HEK293 (cell line): ENCODE results near the gene UBE2J2.

Experiments used
- FEZF1 ChIP-seq: fragments of 450-650 bp; formaldehyde crosslinking; IDR thresholded peaks from 2 replicates; pipeline ENCODE4 v1.5.1; 2016; ENCODE audit warnings: missing biosample characterization, missing genetic modification characterization
- HOXC10 ChIP-seq: sonication (generic); formaldehyde crosslinking; IDR thresholded peaks from 2 replicates; pipeline ENCODE4 v1.8.1; 2023; ENCODE audit warnings: mild to moderate bottlenecking, missing genetic modification reagents
- HOXD13 ChIP-seq: sonication (generic); formaldehyde crosslinking; IDR thresholded peaks from 2 replicates; pipeline ENCODE4 v1.8.0; 2022; ENCODE audit warnings: missing genetic modification reagents, borderline replicate concordance
- MEIS1 ChIP-seq: sonication (generic); formaldehyde crosslinking; IDR thresholded peaks from 2 replicates; pipeline ENCODE4 v1.8.1; 2022; ENCODE audit warnings: missing genetic modification reagents, mild to moderate bottlenecking, borderline replicate concordance
- SP2 ChIP-seq: fragments of 450-650 bp; formaldehyde crosslinking; IDR thresholded peaks from 2 replicates; pipeline ENCODE4 v1.5.1; 2016; ENCODE audit warnings: missing biosample characterization, missing genetic modification characterization
- TRIM28 ChIP-seq: IDR thresholded peaks from 2 replicates; pipeline ENCODE4 v1.6.1; 2011; ENCODE audit warnings: low read length, control low read depth, borderline replicate concordance
- YY1 ChIP-seq: fragments of 450-650 bp; formaldehyde crosslinking; IDR thresholded peaks from 2 replicates; pipeline ENCODE4 v1.5.1; 2018; ENCODE audit warnings: missing biosample characterization, missing genetic modification characterization
- ZBTB21 ChIP-seq: fragments of 450-650 bp; formaldehyde crosslinking; IDR thresholded peaks from 2 replicates; pipeline ENCODE4 v1.5.1; 2017; ENCODE audit warnings: missing biosample characterization, missing genetic modification characterization
- ZBTB49 ChIP-seq: fragments of 450-650 bp; formaldehyde crosslinking; IDR thresholded peaks from 2 replicates; pipeline ENCODE4 v1.5.1; 2016; ENCODE audit warnings: missing biosample characterization, missing genetic modification characterization, low read depth
- ZBTB8A ChIP-seq: fragments of 450-650 bp; formaldehyde crosslinking; IDR thresholded peaks from 2 replicates; pipeline ENCODE4 v1.5.1; 2016; ENCODE audit warnings: missing biosample characterization, missing genetic modification characterization
- ZFP69B ChIP-seq: fragments of 450-650 bp; formaldehyde crosslinking; IDR thresholded peaks from 2 replicates; pipeline ENCODE4 v1.5.1; 2016; ENCODE audit warnings: missing biosample characterization, missing genetic modification characterization
- ZNF26 ChIP-seq: fragments of 450-650 bp; formaldehyde crosslinking; IDR thresholded peaks from 2 replicates; pipeline ENCODE4 v1.5.1; 2016; ENCODE audit warnings: missing biosample characterization, missing genetic modification characterization
- ZNF292 ChIP-seq: fragments of 450-650 bp; formaldehyde crosslinking; IDR thresholded peaks from 2 replicates; pipeline ENCODE4 v1.5.1; 2016; ENCODE audit warnings: low read depth, missing biosample characterization, missing genetic modification characterization, borderline replicate concordance
- ZNF302 ChIP-seq: fragments of 450-650 bp; formaldehyde crosslinking; IDR thresholded peaks from 2 replicates; pipeline ENCODE4 v1.5.1; 2016; ENCODE audit warnings: missing biosample characterization, missing genetic modification characterization, low read depth
- ZNF335 ChIP-seq: fragments of 450-650 bp; formaldehyde crosslinking; conservative IDR thresholded peaks from 2 replicates; pipeline ENCODE4 v1.5.1; 2016; ENCODE audit warnings: missing biosample characterization, missing genetic modification characterization
- ZNF366 ChIP-seq: fragments of 450-650 bp; formaldehyde crosslinking; conservative IDR thresholded peaks from 2 replicates; pipeline ENCODE4 v1.5.1; 2016; ENCODE audit warnings: missing biosample characterization, missing genetic modification characterization
- ZNF548 ChIP-seq: fragments of 450-650 bp; formaldehyde crosslinking; IDR thresholded peaks from 2 replicates; pipeline ENCODE4 v1.5.1; 2016; ENCODE audit warnings: missing biosample characterization, missing genetic modification characterization
- ZNF623 ChIP-seq: fragments of 450-650 bp; formaldehyde crosslinking; IDR thresholded peaks from 2 replicates; pipeline ENCODE4 v1.5.1; 2016; ENCODE audit warnings: missing biosample characterization, missing genetic modification characterization
- ZNF624 ChIP-seq: fragments of 450-650 bp; formaldehyde crosslinking; IDR thresholded peaks from 2 replicates; pipeline ENCODE4 v1.5.1; 2017; ENCODE audit warnings: missing biosample characterization, missing genetic modification characterization
- ZNF76 ChIP-seq: fragments of 450-650 bp; formaldehyde crosslinking; IDR thresholded peaks from 2 replicates; pipeline ENCODE4; 2016; ENCODE audit warnings: low read depth, missing biosample characterization, missing genetic modification characterization, borderline replicate concordance
- ZNF785 ChIP-seq: fragments of 450-650 bp; formaldehyde crosslinking; IDR thresholded peaks from 2 replicates; pipeline ENCODE4 v1.5.1; 2016; ENCODE audit warnings: missing biosample characterization, missing genetic modification characterization
- ZSCAN23 ChIP-seq: fragments of 450-650 bp; formaldehyde crosslinking; IDR thresholded peaks from 2 replicates; pipeline ENCODE4 v1.5.1; 2016; ENCODE audit warnings: missing biosample characterization, missing genetic modification characterization
- ZXDB ChIP-seq: fragments of 450-650 bp; formaldehyde crosslinking; IDR thresholded peaks from 2 replicates; pipeline ENCODE4 v1.5.1; 2016; ENCODE audit warnings: missing biosample characterization, missing genetic modification characterization
- TF ChIP-seq, protein P1 (sequence below): fragments of 450-650 bp; formaldehyde crosslinking; IDR thresholded peaks from 2 replicates; pipeline ENCODE4 v1.5.1; 2016; ENCODE audit warnings: missing biosample characterization, missing genetic modification characterization
- TF ChIP-seq, protein P2 (sequence below): fragments of 450-650 bp; formaldehyde crosslinking; IDR thresholded peaks from 2 replicates; pipeline ENCODE4 v1.5.1; 2016; ENCODE audit warnings: missing biosample characterization, missing genetic modification characterization, borderline replicate concordance
- TF ChIP-seq, protein P3 (sequence below): fragments of 450-650 bp; formaldehyde crosslinking; IDR thresholded peaks from 2 replicates; pipeline ENCODE4 v1.5.1; 2016; ENCODE audit warnings: missing biosample characterization, missing genetic modification characterization

UBE2J2 gene

DNA sequence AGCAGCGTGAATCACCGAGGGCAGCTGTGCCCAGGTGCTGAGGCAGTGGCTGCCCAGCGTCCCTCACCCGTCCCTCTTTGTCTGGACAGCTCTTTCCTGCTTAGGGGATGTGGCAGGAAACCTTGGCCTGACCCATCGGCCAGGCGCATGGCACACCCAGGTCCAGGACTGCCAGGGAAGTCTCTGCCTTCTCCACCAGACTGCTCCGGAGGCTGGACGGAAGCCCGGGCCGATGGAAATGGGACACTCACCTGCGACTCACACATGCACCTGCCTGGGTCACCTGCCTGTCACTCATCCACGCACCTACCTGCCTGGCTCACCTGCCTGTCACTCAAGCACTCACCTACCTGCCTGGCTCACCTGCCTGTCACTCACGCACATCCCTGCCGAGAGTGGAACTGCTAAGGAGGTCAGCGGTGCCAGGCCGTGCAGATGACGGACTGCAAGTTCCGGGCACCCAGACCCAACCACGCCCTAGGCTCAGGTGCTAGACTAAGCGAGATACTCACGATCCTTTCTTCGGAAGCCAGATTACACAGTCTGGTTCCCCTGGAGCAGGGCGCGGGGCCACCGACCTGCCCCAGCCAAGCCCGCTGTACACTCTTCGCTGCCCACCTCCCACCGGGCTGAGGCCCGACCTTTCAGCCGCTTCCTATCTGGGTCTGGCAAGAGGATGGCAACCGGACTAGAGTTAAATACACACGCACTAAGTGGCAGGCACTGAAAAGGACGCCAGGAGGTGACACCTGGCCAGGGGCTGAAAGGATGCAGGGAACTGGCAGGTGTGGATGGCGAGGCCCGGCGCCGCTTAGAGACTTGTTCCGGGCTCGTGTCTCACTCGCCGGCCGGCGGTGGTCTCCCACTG lies 1.1 kb downstream of the UBE2J2 start (continued):
- no peak for TF ChIP-seq ZNF785 (tag by site-specific recombination)
- TF ChIP-seq, protein P1, sequence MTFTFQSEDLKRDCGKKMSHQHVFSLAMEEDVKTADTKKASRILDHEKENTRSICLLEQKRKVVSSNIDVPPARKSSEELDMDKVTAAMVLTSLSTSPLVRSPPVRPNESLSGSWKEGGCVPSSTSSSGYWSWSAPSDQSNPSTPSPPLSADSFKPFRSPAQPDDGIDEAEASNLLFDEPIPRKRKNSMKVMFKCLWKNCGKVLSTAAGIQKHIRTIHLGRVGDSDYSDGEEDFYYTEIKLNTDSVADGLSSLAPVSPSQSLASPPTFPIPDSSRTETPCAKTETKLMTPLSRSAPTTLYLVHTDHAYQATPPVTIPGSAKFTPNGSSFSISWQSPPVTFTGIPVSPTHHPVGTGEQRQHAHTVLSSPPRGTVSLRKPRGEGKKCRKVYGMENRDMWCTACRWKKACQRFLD = no peak
- peak; percentile 39; the same call in 1 of the 2 replicates for TF ChIP-seq ZNF335 (tag by site-specific recombination)
- no peak for TF ChIP-seq ZBTB49 (tag by site-specific recombination)
- peak; percentile 8; the same call in 1 of the 2 replicates for TF ChIP-seq SP2 (tag by site-specific recombination)
- no peak for TF ChIP-seq HOXD13 (CRISPR knock-in tag)
- no peak for TF ChIP-seq ZNF548
- TF ChIP-seq, protein P2, sequence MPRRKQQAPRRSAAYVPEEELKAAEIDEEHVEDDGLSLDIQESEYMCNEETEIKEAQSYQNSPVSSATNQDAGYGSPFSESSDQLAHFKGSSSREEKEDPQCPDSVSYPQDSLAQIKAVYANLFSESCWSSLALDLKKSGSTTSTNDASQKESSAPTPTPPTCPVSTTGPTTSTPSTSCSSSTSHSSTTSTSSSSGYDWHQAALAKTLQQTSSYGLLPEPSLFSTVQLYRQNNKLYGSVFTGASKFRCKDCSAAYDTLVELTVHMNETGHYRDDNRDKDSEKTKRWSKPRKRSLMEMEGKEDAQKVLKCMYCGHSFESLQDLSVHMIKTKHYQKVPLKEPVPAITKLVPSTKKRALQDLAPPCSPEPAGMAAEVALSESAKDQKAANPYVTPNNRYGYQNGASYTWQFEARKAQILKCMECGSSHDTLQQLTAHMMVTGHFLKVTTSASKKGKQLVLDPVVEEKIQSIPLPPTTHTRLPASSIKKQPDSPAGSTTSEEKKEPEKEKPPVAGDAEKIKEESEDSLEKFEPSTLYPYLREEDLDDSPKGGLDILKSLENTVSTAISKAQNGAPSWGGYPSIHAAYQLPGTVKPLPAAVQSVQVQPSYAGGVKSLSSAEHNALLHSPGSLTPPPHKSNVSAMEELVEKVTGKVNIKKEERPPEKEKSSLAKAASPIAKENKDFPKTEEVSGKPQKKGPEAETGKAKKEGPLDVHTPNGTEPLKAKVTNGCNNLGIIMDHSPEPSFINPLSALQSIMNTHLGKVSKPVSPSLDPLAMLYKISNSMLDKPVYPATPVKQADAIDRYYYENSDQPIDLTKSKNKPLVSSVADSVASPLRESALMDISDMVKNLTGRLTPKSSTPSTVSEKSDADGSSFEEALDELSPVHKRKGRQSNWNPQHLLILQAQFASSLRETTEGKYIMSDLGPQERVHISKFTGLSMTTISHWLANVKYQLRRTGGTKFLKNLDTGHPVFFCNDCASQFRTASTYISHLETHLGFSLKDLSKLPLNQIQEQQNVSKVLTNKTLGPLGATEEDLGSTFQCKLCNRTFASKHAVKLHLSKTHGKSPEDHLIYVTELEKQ (tag by site-specific recombination) = no peak
- TF ChIP-seq YY1 (tag by site-specific recombination) = no peak
- no peak for TF ChIP-seq ZBTB8A (tag by site-specific recombination)
- no peak for TF ChIP-seq ZNF624 (tag by site-specific recombination)
- TF ChIP-seq ZNF302 (tag by site-specific recombination) = no peak
- no peak for TF ChIP-seq TRIM28
- TF ChIP-seq ZNF76 (tag by site-specific recombination) = peak; percentile 17; the same call in 1 of the 2 replicates
- no peak for TF ChIP-seq ZNF366 (tag by site-specific recombination)
- TF ChIP-seq ZNF623 (tag by site-specific recombination) = no peak
- TF ChIP-seq ZNF292 (tag by site-specific recombination) = no peak
- no peak for TF ChIP-seq ZXDB
- TF ChIP-seq, protein P3, sequence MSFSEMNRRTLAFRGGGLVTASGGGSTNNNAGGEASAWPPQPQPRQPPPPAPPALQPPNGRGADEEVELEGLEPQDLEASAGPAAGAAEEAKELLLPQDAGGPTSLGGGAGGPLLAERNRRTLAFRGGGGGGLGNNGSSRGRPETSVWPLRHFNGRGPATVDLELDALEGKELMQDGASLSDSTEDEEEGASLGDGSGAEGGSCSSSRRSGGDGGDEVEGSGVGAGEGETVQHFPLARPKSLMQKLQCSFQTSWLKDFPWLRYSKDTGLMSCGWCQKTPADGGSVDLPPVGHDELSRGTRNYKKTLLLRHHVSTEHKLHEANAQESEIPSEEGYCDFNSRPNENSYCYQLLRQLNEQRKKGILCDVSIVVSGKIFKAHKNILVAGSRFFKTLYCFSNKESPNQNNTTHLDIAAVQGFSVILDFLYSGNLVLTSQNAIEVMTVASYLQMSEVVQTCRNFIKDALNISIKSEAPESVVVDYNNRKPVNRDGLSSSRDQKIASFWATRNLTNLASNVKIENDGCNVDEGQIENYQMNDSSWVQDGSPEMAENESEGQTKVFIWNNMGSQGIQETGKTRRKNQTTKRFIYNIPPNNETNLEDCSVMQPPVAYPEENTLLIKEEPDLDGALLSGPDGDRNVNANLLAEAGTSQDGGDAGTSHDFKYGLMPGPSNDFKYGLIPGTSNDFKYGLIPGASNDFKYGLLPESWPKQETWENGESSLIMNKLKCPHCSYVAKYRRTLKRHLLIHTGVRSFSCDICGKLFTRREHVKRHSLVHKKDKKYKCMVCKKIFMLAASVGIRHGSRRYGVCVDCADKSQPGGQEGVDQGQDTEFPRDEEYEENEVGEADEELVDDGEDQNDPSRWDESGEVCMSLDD (tag by site-specific recombination) = no peak
- no peak for TF ChIP-seq FEZF1 (tag by site-specific recombination)
- no peak for TF ChIP-seq HOXC10
- no peak for TF ChIP-seq ZNF26 (tag by site-specific recombination)
- TF ChIP-seq MEIS1 (CRISPR knock-in tag) = no peak
- no peak for TF ChIP-seq ZSCAN23 (tag by site-specific recombination)
- TF ChIP-seq ZFP69B (tag by site-specific recombination) = no peak
- no peak for TF ChIP-seq ZBTB21
